GM21381 (cell line): Measurements from ENCODE around the gene ANO3.

ENCODE experiments used
- ATAC-seq: cut with Tn5 transposase; IDR thresholded peaks from one replicate; pipeline ENCODE4 v1.9.1; 2021; ENCODE audit warnings: mild to moderate bottlenecking, moderate library complexity; ENCODE audit not compliant: unreplicated experiment

The ANO3 gene

DNA sequence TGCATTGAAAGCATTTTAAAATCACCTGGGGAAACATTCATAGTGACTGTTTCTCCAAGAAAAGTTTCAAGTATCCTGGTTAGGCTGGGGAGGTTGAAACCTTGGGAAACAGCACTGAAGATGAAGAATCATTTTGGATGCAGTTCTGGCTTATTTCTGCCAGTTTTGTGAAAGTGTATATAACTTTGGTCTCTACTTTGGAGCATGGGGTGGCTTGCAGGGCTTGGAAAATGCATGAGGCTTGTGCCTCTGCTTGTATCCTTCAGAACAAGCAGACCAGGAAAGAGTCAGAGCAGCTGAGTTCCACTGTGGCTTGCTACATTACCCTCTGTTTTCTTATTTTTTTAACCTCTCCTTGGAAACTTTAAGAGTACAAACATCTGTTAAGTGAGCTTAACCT is 370.5 kb downstream of the ANO3 start:
- ATAC-seq, result no peak

DNA sequence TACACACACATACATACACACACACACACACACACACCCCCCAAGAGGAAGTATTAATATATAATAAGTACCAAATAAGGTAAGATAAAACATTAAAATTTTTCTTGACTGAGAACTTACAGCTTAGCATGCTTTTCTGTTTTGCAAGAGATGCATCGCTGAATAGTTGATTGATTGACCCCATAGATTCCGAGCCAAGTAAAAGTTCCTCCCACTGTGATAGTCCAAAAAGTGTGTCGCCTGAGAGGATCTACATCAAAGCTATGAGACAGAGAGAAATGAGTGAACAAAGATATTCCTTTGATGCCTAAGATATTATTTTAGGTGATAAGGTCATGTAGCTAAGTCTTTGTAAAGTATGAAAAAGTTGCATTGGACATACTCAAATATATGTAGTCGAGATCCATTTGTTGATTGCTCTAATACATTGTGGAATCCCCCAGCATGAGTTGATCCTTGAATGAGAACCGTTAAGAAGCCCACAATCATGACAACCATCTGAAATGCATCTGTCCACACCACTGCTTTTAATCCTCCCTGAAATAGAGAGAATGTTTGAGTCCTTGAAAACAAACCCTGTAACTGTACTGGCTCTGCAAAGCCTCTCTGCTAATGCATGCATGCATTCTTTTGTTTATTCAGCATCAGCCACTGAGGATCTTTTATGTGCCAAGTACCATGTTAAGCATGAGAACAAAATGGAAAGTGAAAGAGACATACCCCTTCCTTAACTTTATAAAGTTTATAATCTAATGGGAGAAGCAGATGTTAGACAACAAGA is 371.7 kb downstream of the ANO3 start:
- no peak for ATAC-seq

GRCh38 chr11:26704249-26704648 is 372.3 kb downstream of the ANO3 start:
- ATAC-seq, result no peak

DNA sequence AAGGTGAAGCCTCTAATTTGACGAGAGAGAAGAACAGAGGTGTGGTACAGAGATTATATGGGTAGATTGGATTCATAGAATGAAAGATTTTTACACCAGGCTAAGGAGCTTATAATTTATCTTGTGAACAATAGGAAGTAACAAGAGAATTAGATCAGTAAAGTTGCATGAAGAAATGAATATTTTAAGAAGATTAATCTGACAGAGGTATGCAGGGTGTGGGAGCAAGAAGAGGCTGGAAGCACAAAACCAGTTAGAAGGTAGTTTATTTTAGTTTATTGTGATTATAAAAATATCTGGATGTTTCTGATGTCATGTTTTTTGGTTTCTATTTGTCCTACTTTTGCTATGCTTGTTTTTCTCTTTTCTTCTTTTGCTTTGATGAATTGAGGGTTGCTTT is 374.3 kb downstream of the ANO3 start:
- no peak for ATAC-seq

DNA sequence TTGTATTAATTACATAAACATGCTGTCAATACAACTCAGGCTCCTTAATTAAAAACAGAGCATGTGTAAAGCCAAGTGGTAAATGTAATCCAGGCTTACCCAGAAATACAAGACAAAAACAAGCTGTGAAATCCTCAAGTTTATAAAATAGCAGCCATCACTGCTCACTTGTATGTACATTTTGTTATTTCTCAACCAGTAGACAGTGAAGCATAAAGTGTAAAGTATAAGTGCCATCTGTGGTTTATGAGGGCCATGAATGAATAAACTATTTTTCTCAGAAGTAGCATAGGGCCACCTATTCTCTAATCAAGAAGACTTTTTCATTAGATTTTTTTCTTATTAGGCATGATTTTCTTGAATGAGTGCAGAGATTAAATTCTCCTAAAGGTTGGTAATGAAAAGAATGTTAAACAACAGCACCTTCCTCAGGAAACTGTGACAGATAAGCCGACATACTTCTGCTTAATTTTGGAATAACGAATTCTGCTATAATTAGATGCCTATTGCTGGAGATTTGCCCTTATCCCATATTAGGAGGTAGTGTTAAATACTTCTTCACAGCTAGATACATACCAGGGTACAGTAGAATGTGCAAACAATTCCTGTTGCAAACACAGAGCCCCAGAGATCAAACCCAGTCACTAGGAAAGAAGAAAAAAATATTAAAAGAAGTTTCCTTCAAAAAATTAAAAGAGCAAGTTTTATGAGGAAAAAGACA is 377.0 kb downstream of the ANO3 start:
- no peak for ATAC-seq

DNA sequence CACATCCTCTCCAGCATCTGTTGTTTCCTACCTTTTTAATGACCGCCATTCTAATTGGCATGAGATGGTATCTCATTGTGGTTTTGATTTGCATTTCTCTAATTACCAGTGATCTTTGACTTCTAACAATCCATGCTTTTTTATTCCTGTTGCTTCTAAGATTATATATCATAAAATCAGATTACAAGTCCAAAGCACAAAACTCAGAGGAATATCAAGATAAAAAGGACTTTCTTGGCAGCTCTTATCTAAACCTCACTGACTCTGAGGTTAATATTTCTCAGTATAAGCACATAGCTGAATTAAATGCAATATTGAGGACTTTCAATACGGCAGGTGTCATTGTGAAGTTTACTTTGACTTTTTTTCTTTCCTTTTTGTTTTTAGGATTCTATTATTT is 378.6 kb downstream of the ANO3 start:
- no peak for ATAC-seq

DNA sequence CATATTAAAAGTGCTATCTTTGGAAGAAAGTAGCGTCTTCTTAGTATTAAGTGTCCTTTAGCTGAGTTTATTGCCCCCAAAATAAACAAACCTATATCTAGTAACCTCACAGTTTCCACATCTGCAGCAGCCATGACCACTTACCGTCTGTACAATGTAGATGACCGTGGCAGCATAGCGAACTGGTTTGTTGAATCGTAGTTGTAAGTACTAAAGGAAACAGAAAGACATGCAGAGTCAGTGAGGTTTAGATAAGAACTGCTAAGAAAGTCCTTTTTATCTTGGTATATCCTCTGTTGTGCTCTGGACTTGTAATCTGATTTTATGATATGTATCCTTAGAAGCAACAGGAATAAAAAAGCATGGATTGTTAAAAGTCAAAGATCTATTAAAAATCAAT is 380.6 kb downstream of the ANO3 start:
- ATAC-seq, result no peak
